CD14-positive monocyte (primary cell): ENCODE measurements around the gene CALHM2. TPM values are rescaled to one million over a fixed set of nuclear protein-coding genes. Genes with fewer than 3 reads are reported as not detected.
A peak's percentile ranks its signal among the peaks of the same experiment; 100 is the strongest.

ENCODE experiments used
- DNase-seq, 3 donors: peaks; one replicate each; pipeline ENCODE4 v3.0.0-alpha.2; 2011 to 2022
- H2AFZ ChIP-seq: 2 replicates; pipeline ENCODE4 v1.6.0; 2012; ENCODE audit warnings: mild to moderate bottlenecking, low read depth, low read length, inconsistent platforms; ENCODE audit not compliant: insufficient read depth, poor library complexity, severe bottlenecking
- H3K27ac ChIP-seq, 2 donors: 1 replicate in 1 of 2; 2 replicates in 1 of 2; pipeline ENCODE4 v1.5.1; 2012 to 2013; ENCODE audit warnings: low read length in 2 of 2, control low read depth in 1 of 2, inconsistent platforms in 1 of 2, low read depth in 1 of 2, mild to moderate bottlenecking in 1 of 2
- H3K27me3 ChIP-seq, 2 donors: one replicate each; pipeline versions ENCODE4 v1.6.0 to v1.6.1; 2011 to 2013; ENCODE audit warnings: low read length in 2 of 2; ENCODE audit not compliant: control insufficient read depth in 2 of 2, insufficient read depth in 2 of 2
- H3K36me3 ChIP-seq, 2 donors: replicated peaks in 1 of 2; 1 replicate in 1 of 2; 2 replicates in 1 of 2; pipeline versions ENCODE4 v1.5.1 to v1.6.1; 2012 to 2013; ENCODE audit warnings: low read length in 2 of 2, control low read depth in 1 of 2, inconsistent platforms in 1 of 2, mild to moderate bottlenecking in 1 of 2; ENCODE audit not compliant: insufficient read depth in 2 of 2, control insufficient read depth in 1 of 2
- H3K4me1 ChIP-seq, 2 donors: 1 replicate in 1 of 2; 2 replicates in 1 of 2; pipeline versions ENCODE4 v1.5.1 to v1.6.1; 2012 to 2013; ENCODE audit warnings: low read length in 2 of 2, control low read depth in 1 of 2, inconsistent platforms in 1 of 2, mild to moderate bottlenecking in 1 of 2, moderate library complexity in 1 of 2; ENCODE audit not compliant: insufficient read depth in 2 of 2, control insufficient read depth in 1 of 2
- H3K4me2 ChIP-seq: replicated peaks from 2 replicates; pipeline ENCODE3; 2012; ENCODE audit warnings: low read length, moderate library complexity, mild to moderate bottlenecking; ENCODE audit not compliant: poor library complexity, severe bottlenecking; ENCODE audit errors: extremely low read depth
- H3K4me3 ChIP-seq, 3 experiments: fragments of 200-600 bp in 1 of 3; sonication (generic) in 1 of 3; replicated peaks in 1 of 3; 1 replicate in 2 of 3; 2 replicates in 1 of 3; pipeline ENCODE4 v1.5.1; 2011 to 2013; ENCODE audit warnings: low read length in 3 of 3, mild to moderate bottlenecking in 3 of 3, control low read depth in 2 of 3, low read depth in 2 of 3, inconsistent platforms in 1 of 3, moderate library complexity in 1 of 3
- H3K79me2 ChIP-seq: 2 replicates; pipeline ENCODE4 v1.6.0; 2012; ENCODE audit warnings: mild to moderate bottlenecking, control low read depth, inconsistent platforms, low read length, moderate library complexity; ENCODE audit not compliant: insufficient read depth
- H3K9ac ChIP-seq: 2 replicates; pipeline ENCODE4 v1.6.0; 2017; ENCODE audit warnings: low read length, mild to moderate bottlenecking; ENCODE audit not compliant: insufficient read depth, poor library complexity, severe bottlenecking
- H3K9me3 ChIP-seq, 2 donors: replicated peaks in 1 of 2; 1 replicate in 1 of 2; 2 replicates in 1 of 2; pipeline versions ENCODE4 v1.5.1 to v1.6.1; 2012 to 2013; ENCODE audit warnings: low read length in 2 of 2, control low read depth in 1 of 2; ENCODE audit not compliant: control insufficient read depth in 1 of 2, insufficient read depth in 1 of 2
- H4K20me1 ChIP-seq: 2 replicates; pipeline ENCODE4 v1.6.0; 2012; ENCODE audit warnings: mild to moderate bottlenecking, low read length, control low read depth, moderate library complexity; ENCODE audit not compliant: insufficient read depth
- H3K27ac Mint-ChIP-seq, 7 donors: one replicate each; pipeline ENCODE4 v1.8.0; 2020; ENCODE audit warnings: mild to moderate bottlenecking in 7 of 7, mixed read lengths in 7 of 7, moderate library complexity in 6 of 7, inconsistent platforms in 2 of 7
- H3K27me3 Mint-ChIP-seq, 3 donors: one replicate each; pipeline ENCODE4 v1.8.0; 2021 to 2022; ENCODE audit warnings: low read depth in 3 of 3, mild to moderate bottlenecking in 3 of 3, mixed read lengths in 3 of 3, moderate library complexity in 3 of 3, inconsistent platforms in 1 of 3
- H3K36me3 Mint-ChIP-seq, 2 donors: one replicate each; pipeline ENCODE4 v1.8.0; 2020; ENCODE audit warnings: mixed read lengths in 2 of 2, inconsistent platforms in 1 of 2, mild to moderate bottlenecking in 1 of 2
- H3K4me1 Mint-ChIP-seq: one replicate; pipeline ENCODE4 v1.8.0; 2020; ENCODE audit warnings: mild to moderate bottlenecking, mixed read lengths
- H3K4me3 Mint-ChIP-seq, 2 donors: one replicate each; pipeline ENCODE4 v1.8.0; 2020; ENCODE audit warnings: mild to moderate bottlenecking in 2 of 2, mixed read lengths in 2 of 2, moderate library complexity in 1 of 2
- H3K9me3 Mint-ChIP-seq, 7 donors: one replicate each; pipeline ENCODE4 v1.8.0; 2020 to 2022; ENCODE audit warnings: mixed read lengths in 7 of 7, mild to moderate bottlenecking in 6 of 7, moderate library complexity in 6 of 7, inconsistent platforms in 2 of 7
- CTCF ChIP-seq: fragments of 200-600 bp; IDR thresholded peaks from one replicate; pipeline ENCODE4 v1.8.0; 2022; ENCODE audit warnings: antibody characterized with exemption, mild to moderate bottlenecking
- WGBS: methylation state at CpG from one replicate; pipeline ENCODE4 v1.1.5; 2013; ENCODE audit warnings: missing lambda C conversion rate; ENCODE audit not compliant: insufficient coverage; 5-methylcytosine and 5-hydroxymethylcytosine counted together
- intact Hi-C, 2 donors: fragments of 100-400 bp; cut with micrococcal nuclease; formaldehyde crosslinking; loops; one replicate each; pipeline versions ENCODE4 v1.15.0 to v1.15.1; 2023
- polyA plus RNA-seq, 3 donors: library from polyadenylated mRNA; depleted of rRNA in 1 of 3; unstranded in 2 of 3; stranded (reverse) in 1 of 3; fragments of 300-500 nt in 2 of 3; fragments of >200 nt in 1 of 3; fragmentation: Illumina TruSeq in 2 of 3; gene quantifications; 1 replicate in 2 of 3; 2 replicates in 1 of 3; pipeline ENCODE4 v1.2.3, GENCODE V29; 2012 to 2021

Gene CALHM2
- polyA plus RNA-seq, 3 donors, result 48.4 to 80.7 (median 66.5) TPM

- H3K4me3 Mint-ChIP-seq, result no peak overlapping the region
These were observed 11.8 kb downstream of the CALHM2 start for GRCh38 chr10:103440416-103440815.

GRCh38 chr10:103439776-103440175 is 12.4 kb downstream of the CALHM2 start:
- no peak for TF ChIP-seq CTCF
- Mint-ChIP-seq H3K4me1 (peaks cover 6% of the 10 kb centered on the region), H3K9me3 (no peaks in the 10 kb centered on the region), H3K27me3 (peaks cover 0 to 2% (median 0%) of the 10 kb centered on the region in 3 donors), H3K36me3 (peaks cover 80 to 91% of the 10 kb centered on the region in 2 donors), H3K4me3 (no peak overlapping the region), H3K27ac (no peak overlapping the region)
- Histone ChIP-seq H3K4me2 (no peak overlapping the region), H3K27ac (no peak overlapping the region), H3K79me2 (no peaks in the 10 kb centered on the region), H2AFZ (no peak overlapping the region), H3K9ac (no peak overlapping the region), H3K4me3 (no peak overlapping the region), H3K4me1 (peaks cover 0 to under 1% of the 10 kb centered on the region in 2 donors), H3K36me3 (peaks cover 75 to 96% of the 10 kb centered on the region in 2 donors), H3K9me3 (no peaks in the 10 kb centered on the region), H4K20me1 (peaks cover 33% of the 10 kb centered on the region), H3K27me3 (no peaks in the 10 kb centered on the region)
- WGBS, result no CpG with 5 or more reads among the region's 4 CpGs
- no peak for DNase-seq
- intact Hi-C loops, result no loop called here

More at GRCh38 chr10:103440416-103440815, 11.8 kb downstream of the CALHM2 start:
- H3K4me1 ChIP-seq, result no peaks in the 10 kb centered on the region
- H3K27me3 Mint-ChIP-seq, result peaks cover 0 to 2% (median 0%) of the 10 kb centered on the region in 3 donors
- no peak overlapping the region for H2AFZ ChIP-seq
- H3K4me1 Mint-ChIP-seq, result peaks cover 10% of the 10 kb centered on the region
- H3K36me3 Mint-ChIP-seq, result peaks cover 83 to 92% of the 10 kb centered on the region in 2 donors
- H3K27me3 ChIP-seq, result no peaks in the 10 kb centered on the region
- H4K20me1 ChIP-seq, result peaks cover 39% of the 10 kb centered on the region
- intact Hi-C loops, result no loop called here
- H3K79me2 ChIP-seq, result no peaks in the 10 kb centered on the region
- DNase-seq, result no peak
- WGBS, result 98% methylated on average over 10 of the region's 14 CpGs
- no peak overlapping the region for H3K4me3 ChIP-seq
- H3K27ac Mint-ChIP-seq, result peak overlapping the region in 2 of 7 donors; percentile 30 to 47
- no peaks in the 10 kb centered on the region for H3K9me3 ChIP-seq
- no peaks in the 10 kb centered on the region for H3K9me3 Mint-ChIP-seq
- H3K27ac ChIP-seq, result no peak overlapping the region
- no peak overlapping the region for H3K4me2 ChIP-seq
- H3K9ac ChIP-seq, result no peak overlapping the region
- H3K36me3 ChIP-seq, result peaks cover 80 to 98% of the 10 kb centered on the region in 2 donors
- TF ChIP-seq CTCF, result no peak
